ENCODE results near the gene SLC25A30. TPM values are rescaled to one million over a fixed set of nuclear protein-coding genes. Genes with fewer than 3 reads are reported as not detected.

Gene SLC25A30
- total and polyA plus RNA-seq, 9 of the 15 experiments (the other 6 are each of a cell fraction or from before 2014, with no cell fraction given): 1.1 to 11.1 (median 5.6) TPM

GRCh38 chr13:45439008-45439407, 20.8 kb upstream of the SLC25A30 start (continued):
- no peak for TF ChIP-seq REST (IDR thresholded peaks at IDR 0.05; ENCODE audit: borderline replicate concordance)
- no peak for TF ChIP-seq REST (CRISPR knock-in tag; IDR thresholded peaks at IDR 0.05; ENCODE audit: low read depth)
- TF ChIP-seq CBFA2T2 (conservative IDR thresholded peaks at IDR 0.05): no peak
- TF ChIP-seq SRSF9 (IDR thresholded peaks at IDR 0.05; ENCODE audit: borderline replicate concordance, low read depth, low read length): no peak
- TF ChIP-seq ZNF785 (CRISPR knock-in tag; IDR thresholded peaks at IDR 0.05): no peak
- TF ChIP-seq ZNF146 (CRISPR knock-in tag; IDR thresholded peaks at IDR 0.05; ENCODE audit: unreplicated experiment): no peak
- TF ChIP-seq KDM1A (IDR thresholded peaks at IDR 0.05): no peak

Data from K562 (cell line).